Measurements from ENCODE around the gene ADAMTS12.
A peak's percentile ranks its signal among the peaks of the same experiment; 100 is the strongest.

Gene ADAMTS12

GRCh38 chr5:33905381-33905780 lies 13.6 kb upstream of the ADAMTS12 start:
- DNase-seq = no peak

GRCh38 chr5:33903118-33903517 lies 11.3 kb upstream of the ADAMTS12 start:
- DNase-seq = no peak

- no peak for DNase-seq
Measured at GRCh38 chr5:33901156-33901555, 9.4 kb upstream of the ADAMTS12 start.

GRCh38 chr5:33894566-33894965 lies 2.8 kb upstream of the ADAMTS12 start:
- no peak for DNase-seq

- DNase-seq = no peak
Measured at GRCh38 chr5:33892620-33893137, 889 bp upstream of the ADAMTS12 start.

- DNase-seq = no peak
Measured at GRCh38 chr5:33891446-33891787, 373 bp downstream of the ADAMTS12 start.

GRCh38 chr5:33890131-33891032 lies 1.4 kb downstream of the ADAMTS12 start:
- DNase-seq = no peak

- DNase-seq = no peak
Measured at GRCh38 chr5:33888587-33888986, 3.2 kb downstream of the ADAMTS12 start.

- no peak for DNase-seq
Measured at GRCh38 chr5:33887268-33887667, 4.5 kb downstream of the ADAMTS12 start.

GRCh38 chr5:33886283-33886682 lies 5.5 kb downstream of the ADAMTS12 start:
- DNase-seq = no peak

GRCh38 chr5:33885679-33886078 lies 6.1 kb downstream of the ADAMTS12 start:
- no peak for DNase-seq

- DNase-seq = no peak
Measured at GRCh38 chr5:33883482-33883881, 8.3 kb downstream of the ADAMTS12 start.

- DNase-seq = no peak
Measured at GRCh38 chr5:33880319-33880718, 11.5 kb downstream of the ADAMTS12 start.

GRCh38 chr5:33877449-33877848 lies 14.3 kb downstream of the ADAMTS12 start:
- DNase-seq = no peak

GRCh38 chr5:33867241-33867640 lies 24.5 kb downstream of the ADAMTS12 start:
- no peak for DNase-seq

- peak; percentile 44 for DNase-seq
Measured at GRCh38 chr5:33859177-33859576, 32.6 kb downstream of the ADAMTS12 start.

GRCh38 chr5:33857037-33857436 lies 34.8 kb downstream of the ADAMTS12 start:
- DNase-seq = no peak

GRCh38 chr5:33855396-33855795 lies 36.4 kb downstream of the ADAMTS12 start:
- DNase-seq = no peak

- DNase-seq = no peak
Measured at GRCh38 chr5:33854733-33855151, 37.0 kb downstream of the ADAMTS12 start.

- no peak for DNase-seq
Measured at GRCh38 chr5:33852837-33853236, 39.0 kb downstream of the ADAMTS12 start.

- DNase-seq = no peak
Measured at GRCh38 chr5:33852319-33852718, 39.5 kb downstream of the ADAMTS12 start.

- peak; percentile 39 for DNase-seq
Measured at GRCh38 chr5:33850100-33850594, 41.6 kb downstream of the ADAMTS12 start.

GRCh38 chr5:33848554-33848953 lies 43.2 kb downstream of the ADAMTS12 start:
- DNase-seq = no peak

GRCh38 chr5:33846851-33847250 lies 44.9 kb downstream of the ADAMTS12 start:
- no peak for DNase-seq

GRCh38 chr5:33843579-33843978 lies 48.2 kb downstream of the ADAMTS12 start:
- DNase-seq = no peak

All from activated gamma-delta T cell treated with Interleukin-2 at 50 U/mL for 16 hours (primary cell).